Effector CD4-positive, alpha-beta T cell (primary cell): ENCODE data around the gene IQGAP1.
"Not testable (repeated sequence)": the region's sequence is repeated elsewhere in the genome, so short reads cannot be mapped to it uniquely, and the experiment has no call there.

Experiments used
- DNase-seq: peaks from one replicate; pipeline ENCODE4 v3.0.0-alpha.2; 2020

Gene IQGAP1

GRCh38 chr15:90367576-90367975, 20.5 kb upstream of the IQGAP1 start:
- DNase-seq = no peak

- DNase-seq = no peak
Observed at GRCh38 chr15:90375071-90375470, 13.0 kb upstream of the IQGAP1 start.

DNA sequence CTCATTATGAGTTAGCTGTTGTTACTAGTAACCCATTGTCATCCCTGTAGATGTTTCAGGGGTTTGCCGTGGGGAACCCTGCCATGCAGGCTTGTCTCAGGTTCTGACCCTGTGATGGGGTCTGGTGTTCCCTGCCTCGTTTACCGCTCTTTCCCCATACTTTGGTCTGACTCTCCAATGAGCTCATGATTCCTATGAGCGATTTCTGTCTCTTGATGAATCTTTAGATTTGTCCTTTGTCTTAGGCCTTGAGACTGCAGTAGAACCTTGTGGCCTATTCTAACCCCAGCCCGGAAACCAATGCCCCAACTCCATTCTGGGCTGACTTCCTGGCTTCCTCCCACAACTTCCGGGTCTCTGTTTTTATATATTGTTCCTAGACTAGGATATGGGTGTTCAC, 11.3 kb upstream of the IQGAP1 start:
- DNase-seq = peak; percentile 44

DNA sequence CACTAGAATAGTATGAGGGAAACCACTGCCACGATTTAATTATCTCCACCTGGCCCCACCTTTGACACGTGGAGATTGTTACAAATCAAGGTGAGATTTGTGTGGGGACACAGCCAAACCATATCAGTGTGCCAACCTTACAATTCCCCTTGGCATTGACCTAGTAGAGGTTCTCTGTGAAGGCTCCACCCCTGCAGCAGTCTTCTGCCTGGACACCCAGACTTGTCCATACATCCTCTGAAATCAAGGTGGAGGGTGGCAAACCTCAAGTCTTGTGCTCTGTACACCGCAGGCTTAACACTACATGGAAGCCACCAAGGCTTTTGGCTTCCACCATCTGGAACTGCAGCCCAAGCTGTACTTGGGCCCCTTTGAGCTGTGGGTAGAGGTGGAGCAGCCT, 8.8 kb upstream of the IQGAP1 start:
- DNase-seq = no peak

DNA sequence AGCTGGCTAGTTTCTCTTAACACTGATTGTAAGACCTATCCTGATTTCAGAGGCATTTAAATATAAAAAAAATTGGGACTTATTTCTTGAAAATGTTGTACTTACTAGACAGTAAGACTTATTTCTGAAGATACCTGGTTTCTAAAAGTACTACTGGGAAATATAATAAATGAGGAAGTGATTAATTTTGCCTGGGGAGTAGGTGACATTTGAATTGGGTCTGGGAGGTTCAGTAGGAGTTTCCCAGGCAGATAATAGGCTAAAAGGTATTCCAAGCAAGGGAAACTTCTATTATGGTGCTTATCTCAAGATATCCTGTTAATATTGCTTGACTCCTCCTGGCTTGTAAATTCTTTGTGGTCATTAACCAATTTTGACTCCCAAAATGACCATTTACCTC, 6.5 kb upstream of the IQGAP1 start:
- no peak for DNase-seq

GRCh38 chr15:90382320-90382719, 5.7 kb upstream of the IQGAP1 start:
- no peak for DNase-seq

DNA sequence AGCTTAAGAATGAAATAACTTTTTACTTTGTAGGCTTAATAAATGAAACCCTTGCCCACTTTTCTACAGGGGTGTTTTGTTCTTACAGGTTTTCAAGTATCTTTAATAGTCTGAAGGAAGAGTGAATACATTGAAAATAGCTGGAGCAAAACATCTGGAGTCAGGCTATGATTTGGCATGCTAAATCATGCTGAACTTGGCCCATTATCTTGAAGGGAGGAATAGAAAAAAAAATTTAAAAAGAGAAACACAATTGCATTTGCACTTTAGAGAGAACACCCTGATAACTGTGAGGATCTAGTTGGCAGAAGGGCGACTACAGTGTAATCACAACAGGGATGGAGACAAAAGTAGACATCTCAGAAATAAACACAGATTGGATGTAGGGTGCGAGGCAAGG, 1.8 kb upstream of the IQGAP1 start:
- no peak for DNase-seq

DNA sequence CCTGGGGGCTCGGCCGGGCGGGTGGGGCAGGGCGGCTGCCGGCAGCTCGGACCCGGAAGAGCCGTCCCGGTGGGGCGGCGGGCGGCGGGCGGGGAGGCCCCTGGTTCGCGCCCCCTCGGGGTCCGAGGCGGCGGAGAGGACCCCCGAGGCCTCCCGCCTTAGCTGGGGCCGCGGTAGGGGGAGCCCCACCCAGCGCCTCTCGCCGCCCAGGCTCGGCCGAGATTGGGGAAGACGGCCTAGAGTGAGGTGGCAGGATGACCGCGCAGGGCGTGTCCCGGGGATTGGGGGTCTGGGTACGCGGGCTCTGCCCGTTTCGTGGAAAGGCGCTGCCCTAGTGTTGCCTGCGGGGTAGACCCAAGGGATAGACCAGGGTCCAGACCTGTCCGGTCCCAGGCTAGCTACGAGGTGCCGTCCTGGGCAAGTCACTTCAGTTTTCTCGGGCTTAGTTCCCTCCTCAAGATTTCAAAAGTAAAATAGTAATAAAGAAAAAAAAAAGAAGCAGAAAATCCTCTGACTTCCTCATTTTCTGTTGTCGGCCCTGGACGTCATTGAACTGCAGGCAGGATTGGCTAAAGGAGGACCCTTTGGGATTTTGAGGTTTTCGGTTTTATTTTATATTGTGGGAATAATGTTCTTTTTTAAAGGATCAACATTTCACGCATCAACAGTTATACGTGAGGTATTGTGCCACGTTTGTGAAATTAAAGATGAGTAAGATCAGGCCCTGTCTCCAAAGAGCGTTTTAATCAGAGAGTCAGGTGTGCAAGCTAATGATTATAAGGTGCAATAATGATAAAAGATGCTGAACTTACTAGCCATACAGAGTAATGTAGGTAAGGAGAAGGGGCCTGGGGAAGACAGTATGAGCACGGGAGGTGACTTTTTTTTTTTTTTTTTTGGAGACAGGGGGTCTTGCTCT, 679 bp downstream of the IQGAP1 start:
- DNase-seq = peak; percentile 38

- DNase-seq = no peak
Observed at GRCh38 chr15:90389513-90389912, 1.5 kb downstream of the IQGAP1 start.

GRCh38 chr15:90393040-90393439, 5.0 kb downstream of the IQGAP1 start:
- no peak for DNase-seq

GRCh38 chr15:90394074-90394473, 6.0 kb downstream of the IQGAP1 start:
- no peak for DNase-seq

DNA sequence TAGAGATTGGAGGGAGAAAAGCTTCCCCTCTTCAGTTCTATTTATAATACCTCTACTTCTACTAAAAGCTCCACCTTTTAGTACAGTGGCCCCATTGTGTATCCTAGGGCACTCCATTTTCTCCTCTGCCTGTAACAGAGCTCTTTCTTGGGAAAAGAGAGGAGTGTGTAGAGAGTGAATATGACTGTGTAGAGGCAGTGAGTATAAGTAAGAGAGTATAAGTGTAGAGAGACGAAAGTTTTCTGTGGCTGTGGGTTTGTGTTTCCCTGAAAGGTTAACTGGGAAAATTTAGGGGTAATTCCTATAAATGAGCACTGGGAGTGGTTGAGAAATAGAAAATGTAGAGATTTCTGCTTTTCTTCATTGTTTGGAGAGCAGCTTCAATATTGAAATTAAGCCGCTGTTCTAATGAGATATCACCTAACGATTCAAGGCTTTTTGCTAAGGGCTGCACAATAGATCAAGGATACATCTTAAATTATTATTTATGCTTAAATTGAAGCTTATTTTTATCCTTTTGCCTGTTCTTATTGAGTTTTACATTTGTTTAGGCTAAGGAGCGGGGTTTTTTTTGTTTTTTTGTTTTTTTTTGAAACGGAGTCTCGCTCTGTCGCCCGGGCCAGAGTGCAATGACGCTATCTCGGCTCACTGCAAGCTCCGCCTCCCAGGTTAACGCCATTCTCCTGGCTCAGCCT, 6.9 kb downstream of the IQGAP1 start:
- no peak for DNase-seq

DNA sequence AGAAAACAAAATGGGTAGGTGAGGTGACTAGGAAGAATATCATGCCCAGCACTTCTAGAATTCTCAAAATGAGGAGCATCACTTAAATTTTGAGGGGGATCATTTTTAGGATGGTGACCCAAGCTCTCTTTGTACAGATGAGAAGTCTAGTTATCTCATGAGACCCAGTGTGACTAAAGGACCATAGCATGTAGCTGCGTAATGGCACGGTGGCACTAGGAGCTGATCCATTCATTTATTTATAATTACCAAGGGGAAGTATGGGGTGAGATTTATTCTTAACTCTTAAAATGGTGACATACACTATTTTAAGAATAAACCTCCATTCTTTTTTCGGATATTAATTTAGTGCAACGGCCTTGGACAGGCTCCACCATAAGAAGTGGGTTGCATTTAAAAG, 8.3 kb downstream of the IQGAP1 start:
- no peak for DNase-seq

- no peak for DNase-seq
Observed at GRCh38 chr15:90400005-90400758, 12.1 kb downstream of the IQGAP1 start.

- DNase-seq = peak; percentile 63
Observed at GRCh38 chr15:90400759-90401314, 12.8 kb downstream of the IQGAP1 start.

GRCh38 chr15:90401495-90401894, 13.5 kb downstream of the IQGAP1 start:
- no peak for DNase-seq

DNA sequence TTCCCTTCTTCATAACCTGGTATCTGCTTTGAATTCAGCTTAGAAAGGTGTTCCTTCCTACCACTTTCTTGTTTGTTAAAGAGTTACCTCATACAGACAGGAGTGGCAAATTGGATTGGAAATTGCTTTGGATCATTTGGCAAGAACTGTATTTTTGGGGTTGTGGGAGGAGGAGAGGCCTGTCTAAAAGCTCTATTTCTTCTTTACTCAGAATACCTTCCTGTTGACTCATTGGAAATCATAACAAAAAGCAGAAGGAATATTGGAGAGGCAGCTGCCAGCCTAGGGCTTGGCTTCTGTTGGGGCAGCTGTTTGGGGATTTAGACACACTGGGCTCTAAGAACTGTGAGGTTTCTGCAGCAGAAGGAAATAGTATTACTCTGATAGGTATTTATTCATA, 14.2 kb downstream of the IQGAP1 start:
- no peak for DNase-seq

- DNase-seq = no peak
Observed at GRCh38 chr15:90402767-90403166, 14.7 kb downstream of the IQGAP1 start.

DNA sequence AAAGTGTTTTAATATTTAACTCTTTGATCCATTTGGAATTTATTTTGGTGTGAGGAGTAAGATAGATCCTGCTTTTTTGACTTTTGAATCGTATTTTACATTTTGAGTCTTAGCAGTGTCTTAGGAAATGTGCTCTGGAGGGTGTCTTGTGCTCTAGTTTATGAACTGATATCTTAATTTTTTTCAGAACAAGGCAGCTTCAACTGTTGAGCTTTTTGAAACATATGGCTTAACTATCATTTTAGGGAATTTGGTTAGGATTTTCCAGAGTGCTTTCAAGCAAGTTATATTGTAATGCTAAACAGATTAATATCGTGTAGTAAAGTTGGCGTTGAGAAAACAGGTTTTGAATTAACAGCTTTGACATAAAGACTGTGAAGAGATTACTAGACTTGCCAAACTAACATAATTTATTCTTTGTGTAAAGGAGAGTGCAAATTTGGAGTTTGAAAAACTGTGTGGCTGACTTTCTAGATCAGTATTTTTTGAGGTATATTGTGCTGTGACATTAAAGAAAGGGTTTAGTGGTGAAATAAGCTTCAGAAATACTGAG, 17.1 kb downstream of the IQGAP1 start:
- no peak for DNase-seq

DNA sequence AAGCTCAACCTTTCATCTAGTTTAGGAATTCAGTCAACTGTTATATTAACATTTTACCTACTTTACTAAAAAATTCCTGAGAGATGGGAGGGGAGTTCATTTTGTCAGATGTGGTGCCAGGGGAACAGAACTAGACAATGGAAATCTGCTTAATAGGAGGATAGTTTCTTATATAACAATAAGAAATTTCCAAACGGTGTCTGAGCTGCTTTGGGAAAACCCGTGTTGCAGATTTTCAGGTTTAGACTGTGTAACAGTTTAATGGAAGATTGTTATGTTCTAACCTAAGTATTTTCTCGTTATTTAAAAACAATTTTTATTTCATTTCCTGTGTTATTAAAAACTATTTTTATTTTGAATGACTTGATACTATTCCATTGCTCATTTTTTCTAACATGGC, 19.3 kb downstream of the IQGAP1 start:
- no peak for DNase-seq

GRCh38 chr15:90407871-90408317, 19.9 kb downstream of the IQGAP1 start:
- no peak for DNase-seq

GRCh38 chr15:90408657-90409056, 20.6 kb downstream of the IQGAP1 start:
- DNase-seq = no peak

- DNase-seq = not testable (repeated sequence)
Observed at GRCh38 chr15:90409587-90409986, 21.5 kb downstream of the IQGAP1 start.
